ENCODE results near the gene DZIP1L. TPM values are rescaled to one million over a fixed set of nuclear protein-coding genes. Genes with fewer than 3 reads are reported as not detected.

The DZIP1L gene
- total RNA-seq, 1 donor from 2014 or later = 19.0 TPM

DNA sequence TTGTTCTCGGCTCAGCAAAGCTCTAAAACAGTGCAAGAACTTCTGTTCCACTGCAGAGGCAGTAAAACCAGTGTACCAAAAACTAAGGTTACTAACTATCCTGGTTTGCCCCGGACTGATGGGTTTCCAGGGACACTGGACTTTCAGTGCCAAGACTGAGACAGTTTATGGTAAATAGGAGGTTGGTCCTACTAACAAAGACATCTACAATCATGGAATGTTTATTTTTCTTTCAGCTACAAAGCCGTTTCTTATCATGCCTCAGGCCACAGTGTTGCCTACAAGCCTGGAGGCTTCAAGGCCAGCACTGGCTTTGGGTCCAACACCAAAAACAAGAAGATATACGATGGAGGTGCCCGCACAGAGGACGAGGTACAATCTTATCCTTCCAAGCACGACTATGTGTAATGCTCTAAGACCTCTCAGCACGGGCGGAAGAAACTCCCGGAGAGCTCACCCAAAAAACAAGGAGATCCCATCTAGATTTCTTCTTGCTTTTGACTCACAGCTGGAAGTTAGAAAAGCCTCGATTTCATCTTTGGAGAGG lies 84.6 kb downstream of the DZIP1L start:
- H3K4me1 Mint-ChIP-seq (ENCODE audit: low read depth, unreplicated experiment) = peaks cover 2% of the 10 kb centered on the region
- H3K27ac ChIP-seq (ENCODE audit: low read depth, low read length) = no peak overlapping the region

DNA sequence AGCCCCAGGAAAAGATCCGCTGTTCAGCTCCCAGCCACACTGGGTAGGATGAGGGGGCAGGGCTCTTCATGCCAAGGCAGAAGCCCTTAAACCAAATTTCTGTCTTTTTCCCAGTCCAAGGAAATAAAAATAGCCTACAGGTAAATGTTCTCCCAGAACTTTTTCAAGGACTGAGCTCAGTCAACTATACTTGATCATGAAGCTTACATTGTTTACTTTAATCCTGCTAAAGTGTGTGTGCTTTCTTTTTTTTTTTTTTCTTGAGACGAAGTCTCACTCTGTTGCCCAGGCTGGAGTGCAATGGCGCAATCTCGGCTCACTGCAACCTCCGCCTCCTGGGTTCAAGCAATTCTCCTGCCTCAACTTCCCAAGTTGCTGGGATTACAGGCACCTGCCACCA lies 87.6 kb downstream of the DZIP1L start:
- Mint-ChIP-seq H3K4me1 (ENCODE audit: low read depth, unreplicated experiment) (no peaks in the 10 kb centered on the region), H3K36me3 (ENCODE audit: low read depth, unreplicated experiment) (peaks cover 23% of the 10 kb centered on the region), H3K4me3 (ENCODE audit: unreplicated experiment) (no peak overlapping the region), H3K27ac (ENCODE audit: unreplicated experiment) (no peak overlapping the region), H3K9me3 (ENCODE audit: unreplicated experiment) (no peaks in the 10 kb centered on the region), H3K27me3 (ENCODE audit: low read depth, unreplicated experiment) (no peaks in the 10 kb centered on the region)
- no peaks in the 10 kb centered on the region for H3K9me3 ChIP-seq (ENCODE audit: insufficient read depth, low read depth, low read length)
- no peak overlapping the region for H3K9ac ChIP-seq (ENCODE audit: low read length)
- no peak overlapping the region for H3K27ac ChIP-seq (ENCODE audit: low read depth, low read length)
- no peaks in the 10 kb centered on the region for H3K4me1 ChIP-seq (ENCODE audit: insufficient read depth, low read length)
- H2AFZ ChIP-seq (ENCODE audit: low read depth, low read length) = no peak overlapping the region
- H3K27me3 ChIP-seq (ENCODE audit: insufficient read depth, low read length) = no peaks in the 10 kb centered on the region
- no peaks in the 10 kb centered on the region for H4K20me1 ChIP-seq (ENCODE audit: insufficient read depth, low read length)
- no peak overlapping the region for H3K4me3 ChIP-seq (ENCODE audit: insufficient read depth, low read depth, low read length)
- no peaks in the 10 kb centered on the region for H3K36me3 ChIP-seq (ENCODE audit: insufficient read depth, low read length)
- TF ChIP-seq, protein P1, sequence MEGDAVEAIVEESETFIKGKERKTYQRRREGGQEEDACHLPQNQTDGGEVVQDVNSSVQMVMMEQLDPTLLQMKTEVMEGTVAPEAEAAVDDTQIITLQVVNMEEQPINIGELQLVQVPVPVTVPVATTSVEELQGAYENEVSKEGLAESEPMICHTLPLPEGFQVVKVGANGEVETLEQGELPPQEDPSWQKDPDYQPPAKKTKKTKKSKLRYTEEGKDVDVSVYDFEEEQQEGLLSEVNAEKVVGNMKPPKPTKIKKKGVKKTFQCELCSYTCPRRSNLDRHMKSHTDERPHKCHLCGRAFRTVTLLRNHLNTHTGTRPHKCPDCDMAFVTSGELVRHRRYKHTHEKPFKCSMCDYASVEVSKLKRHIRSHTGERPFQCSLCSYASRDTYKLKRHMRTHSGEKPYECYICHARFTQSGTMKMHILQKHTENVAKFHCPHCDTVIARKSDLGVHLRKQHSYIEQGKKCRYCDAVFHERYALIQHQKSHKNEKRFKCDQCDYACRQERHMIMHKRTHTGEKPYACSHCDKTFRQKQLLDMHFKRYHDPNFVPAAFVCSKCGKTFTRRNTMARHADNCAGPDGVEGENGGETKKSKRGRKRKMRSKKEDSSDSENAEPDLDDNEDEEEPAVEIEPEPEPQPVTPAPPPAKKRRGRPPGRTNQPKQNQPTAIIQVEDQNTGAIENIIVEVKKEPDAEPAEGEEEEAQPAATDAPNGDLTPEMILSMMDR (IDR thresholded peaks at IDR 0.05; ENCODE audit: insufficient read depth, low read depth, low read length) = no peak
- TF ChIP-seq EZH2 (IDR thresholded peaks at IDR 0.05; ENCODE audit: insufficient read depth, low read length) = no peak
- DNase-seq (ENCODE audit: low read depth) = no peak
- FAIRE-seq = no peak
- H3K4me2 ChIP-seq (ENCODE audit: low read length) = no peak overlapping the region
- H3K79me2 ChIP-seq (ENCODE audit: insufficient read depth, low read length) = no peaks in the 10 kb centered on the region

More for the DNA sequence above, 84.6 kb downstream of the DZIP1L start:
- Histone ChIP-seq H4K20me1 (ENCODE audit: insufficient read depth, low read length) (no peaks in the 10 kb centered on the region), H3K79me2 (ENCODE audit: insufficient read depth, low read length) (no peaks in the 10 kb centered on the region), H3K4me1 (ENCODE audit: insufficient read depth, low read length) (no peaks in the 10 kb centered on the region), H3K9me3 (ENCODE audit: insufficient read depth, low read depth, low read length) (no peaks in the 10 kb centered on the region), H3K4me3 (ENCODE audit: insufficient read depth, low read depth, low read length) (no peak overlapping the region), H3K36me3 (ENCODE audit: insufficient read depth, low read length) (no peaks in the 10 kb centered on the region), H3K27me3 (ENCODE audit: insufficient read depth, low read length) (no peaks in the 10 kb centered on the region), H2AFZ (ENCODE audit: low read depth, low read length) (no peak overlapping the region), H3K9ac (ENCODE audit: low read length) (no peak overlapping the region), H3K4me2 (ENCODE audit: low read length) (no peak overlapping the region)
- TF ChIP-seq, protein P1 (IDR thresholded peaks at IDR 0.05; ENCODE audit: insufficient read depth, low read depth, low read length) = no peak
- TF ChIP-seq EZH2 (IDR thresholded peaks at IDR 0.05; ENCODE audit: insufficient read depth, low read length) = no peak
- peaks cover 21% of the 10 kb centered on the region for H3K36me3 Mint-ChIP-seq (ENCODE audit: low read depth, unreplicated experiment)
- H3K4me3 Mint-ChIP-seq (ENCODE audit: unreplicated experiment) = no peak overlapping the region
- no peak overlapping the region for H3K27ac Mint-ChIP-seq (ENCODE audit: unreplicated experiment)
- H3K27me3 Mint-ChIP-seq (ENCODE audit: low read depth, unreplicated experiment) = no peaks in the 10 kb centered on the region
- H3K9me3 Mint-ChIP-seq (ENCODE audit: unreplicated experiment) = no peaks in the 10 kb centered on the region
- FAIRE-seq (no peak), DNase-seq (ENCODE audit: low read depth) (no peak)

DNA sequence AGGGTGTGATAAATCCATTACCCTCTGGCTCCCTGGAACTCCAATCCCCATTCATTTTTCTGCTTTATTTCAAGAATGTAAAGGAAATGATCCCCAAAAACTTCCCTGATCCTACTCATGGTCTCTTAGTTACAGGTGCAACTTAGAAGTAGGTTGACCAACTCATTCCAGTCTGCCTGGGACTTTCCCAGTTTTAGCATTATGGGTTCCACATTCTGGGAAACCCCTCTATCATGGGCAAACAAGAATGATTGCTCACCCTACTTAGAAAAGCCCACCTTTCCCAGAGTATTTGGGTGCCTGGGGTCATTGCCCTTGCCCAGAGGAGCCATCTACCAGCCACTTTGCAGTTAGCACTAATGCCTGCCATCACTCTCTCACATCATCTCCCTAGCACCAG lies 89.9 kb downstream of the DZIP1L start:
- no peak for FAIRE-seq
- TF ChIP-seq, protein P1 (IDR thresholded peaks at IDR 0.05; ENCODE audit: insufficient read depth, low read depth, low read length) = no peak
- no peak for TF ChIP-seq EZH2 (IDR thresholded peaks at IDR 0.05; ENCODE audit: insufficient read depth, low read length)

More for the DNA sequence above, 89.9 kb downstream of the DZIP1L start:
- Mint-ChIP-seq H3K36me3 (ENCODE audit: low read depth, unreplicated experiment) (peaks cover 16% of the 10 kb centered on the region), H3K9me3 (ENCODE audit: unreplicated experiment) (no peaks in the 10 kb centered on the region), H3K27me3 (ENCODE audit: low read depth, unreplicated experiment) (no peaks in the 10 kb centered on the region), H3K4me3 (ENCODE audit: unreplicated experiment) (no peak overlapping the region), H3K4me1 (ENCODE audit: low read depth, unreplicated experiment) (no peaks in the 10 kb centered on the region), H3K27ac (ENCODE audit: unreplicated experiment) (no peak overlapping the region)
- H3K79me2 ChIP-seq (ENCODE audit: insufficient read depth, low read length) = no peaks in the 10 kb centered on the region
- no peaks in the 10 kb centered on the region for H3K9me3 ChIP-seq (ENCODE audit: insufficient read depth, low read depth, low read length)
- no peaks in the 10 kb centered on the region for H3K4me1 ChIP-seq (ENCODE audit: insufficient read depth, low read length)
- H3K36me3 ChIP-seq (ENCODE audit: insufficient read depth, low read length) = no peaks in the 10 kb centered on the region
- no peaks in the 10 kb centered on the region for H4K20me1 ChIP-seq (ENCODE audit: insufficient read depth, low read length)
- no peak overlapping the region for H2AFZ ChIP-seq (ENCODE audit: low read depth, low read length)
- H3K9ac ChIP-seq (ENCODE audit: low read length) = no peak overlapping the region
- no peak overlapping the region for H3K4me3 ChIP-seq (ENCODE audit: insufficient read depth, low read depth, low read length)
- H3K27me3 ChIP-seq (ENCODE audit: insufficient read depth, low read length) = no peaks in the 10 kb centered on the region
- H3K4me2 ChIP-seq (ENCODE audit: low read length) = no peak overlapping the region
- DNase-seq (ENCODE audit: low read depth) = no peak
- no peak overlapping the region for H3K27ac ChIP-seq (ENCODE audit: low read depth, low read length)
